IMR-90 (cell line): ENCODE data around the gene CNNM2. TPM values are rescaled to one million over a fixed set of nuclear protein-coding genes. Genes with fewer than 3 reads are reported as not detected.

Source experiments
- ATAC-seq: fragments of 200-7000 bp; cut with Tn5 transposase; 2 replicates; pipeline ENCODE4 v1.9.1; 2020; ENCODE audit warnings: low read depth, mild to moderate bottlenecking, moderate library complexity
- BruUV-seq: library from RNA; stranded (reverse); fragments of 400-500 nt; replicated peaks from 2 replicates; lab custom pipeline; 2021; lab: Mats Ljungman, UMichigan
- CTCF ChIA-PET: fragments of 300-600 bp; formaldehyde crosslinking; extraction: SDS; loops from one replicate; lab custom pipeline; 2021; ENCODE audit warnings: antibody characterized with exemption; lab: Yijun Ruan, JAX
- POLR2A ChIA-PET: fragments of 300-600 bp; sonication (Branson Sonifier 250); formaldehyde crosslinking; loops from one replicate; lab custom pipeline; 2022; ENCODE audit warnings: antibody characterized with exemption; ENCODE audit not compliant: unreplicated experiment; lab: Charles Lee
- DNase-seq: peaks from one replicate; pipeline ENCODE4 v3.0.0; 2013
- H2AFZ ChIP-seq: replicated peaks from 2 replicates; pipeline ENCODE3; 2013; ENCODE audit warnings: low read length, mild to moderate bottlenecking; ENCODE audit not compliant: poor library complexity
- H2AK5ac ChIP-seq: 2 replicates; pipeline ENCODE4 v1.6.1; 2013; ENCODE audit warnings: low read depth, low read length, inconsistent platforms
- H2AK9ac ChIP-seq: replicated peaks from 2 replicates; pipeline ENCODE3; 2013; ENCODE audit warnings: mild to moderate bottlenecking, low read depth, low read length, moderate library complexity; ENCODE audit not compliant: poor library complexity
- H2BK120ac ChIP-seq: 2 replicates; pipeline ENCODE4 v1.6.1; 2013; ENCODE audit warnings: low read depth, low read length, inconsistent platforms
- H2BK15ac ChIP-seq: 3 replicates; pipeline ENCODE4 v1.6.1; 2013; ENCODE audit warnings: low read depth, low read length, inconsistent platforms
- H2BK20ac ChIP-seq: 2 replicates; pipeline ENCODE4 v1.6.1; 2013; ENCODE audit warnings: low read depth, mild to moderate bottlenecking, inconsistent platforms, low read length, moderate library complexity
- H2BK5ac ChIP-seq: 2 replicates; pipeline ENCODE4 v1.6.1; 2013; ENCODE audit warnings: mild to moderate bottlenecking, low read depth, low read length, inconsistent platforms; ENCODE audit not compliant: poor library complexity, severe bottlenecking
- H3K14ac ChIP-seq: replicated peaks from 2 replicates; pipeline ENCODE4 v1.6.1; 2013; ENCODE audit warnings: low read depth, low read length, inconsistent platforms
- H3K18ac ChIP-seq: 2 replicates; pipeline ENCODE4 v1.6.1; 2013; ENCODE audit warnings: low read depth, low read length, control low read depth
- H3K23ac ChIP-seq: 2 replicates; pipeline ENCODE4 v1.6.1; 2013; ENCODE audit warnings: low read depth, low read length, inconsistent platforms
- H3K27ac ChIP-seq: 2 replicates; pipeline ENCODE4 v1.5.1; 2013; ENCODE audit warnings: mild to moderate bottlenecking, control low read depth, low read length; ENCODE audit not compliant: insufficient read depth
- H3K27me3 ChIP-seq: 2 replicates; pipeline ENCODE4 v1.6.1; 2013; ENCODE audit warnings: low read length; ENCODE audit not compliant: control insufficient read depth, insufficient read depth
- H3K36me3 ChIP-seq: 2 replicates; pipeline ENCODE4 v1.6.1; 2013; ENCODE audit warnings: low read length, mixed read lengths; ENCODE audit not compliant: control insufficient read depth, insufficient read depth
- H3K4ac ChIP-seq: 2 replicates; pipeline ENCODE4 v1.6.1; 2013; ENCODE audit warnings: low read depth, low read length, inconsistent platforms
- H3K4me1 ChIP-seq: 2 replicates; pipeline ENCODE4 v1.6.1; 2013; ENCODE audit warnings: low read length, mixed read lengths; ENCODE audit not compliant: control insufficient read depth, insufficient read depth
- H3K4me2 ChIP-seq: 2 replicates; pipeline ENCODE4 v1.6.1; 2013; ENCODE audit warnings: low read depth, mild to moderate bottlenecking, control low read depth, low read length, moderate library complexity
- H3K4me3 ChIP-seq: 2 replicates; pipeline ENCODE4 v1.5.1; 2013; ENCODE audit warnings: low read depth, mild to moderate bottlenecking, control low read depth, low read length, moderate library complexity; ENCODE audit not compliant: insufficient read depth
- H3K56ac ChIP-seq: 2 replicates; pipeline ENCODE4 v1.6.1; 2013; ENCODE audit warnings: low read length, inconsistent platforms; ENCODE audit not compliant: insufficient read depth; ENCODE audit errors: extremely low read depth
- H3K79me1 ChIP-seq, 2 experiments: 2 replicates each; pipeline ENCODE4 v1.6.1; 2013; ENCODE audit warnings: low read length in 2 of 2, inconsistent platforms in 1 of 2, low read depth in 1 of 2
- H3K9ac ChIP-seq: 2 replicates; pipeline ENCODE4 v1.6.1; 2013; ENCODE audit warnings: low read depth, low read length, control low read depth
- H3K9me1 ChIP-seq: 2 replicates; pipeline ENCODE4 v1.6.1; 2013; ENCODE audit warnings: low read length, inconsistent platforms; ENCODE audit not compliant: insufficient read depth
- H3K9me3 ChIP-seq: 2 replicates; pipeline ENCODE4 v1.6.1; 2013; ENCODE audit warnings: low read length; ENCODE audit not compliant: control insufficient read depth, insufficient read depth
- H4K20me1 ChIP-seq: 2 replicates; pipeline ENCODE4 v1.6.1; 2013; ENCODE audit warnings: low read length, inconsistent platforms; ENCODE audit not compliant: insufficient read depth
- H4K5ac ChIP-seq: 2 replicates; pipeline ENCODE4 v1.6.1; 2013; ENCODE audit warnings: mild to moderate bottlenecking, low read depth, low read length, control low read depth
- H4K8ac ChIP-seq, 2 experiments: 2 replicates each; pipeline ENCODE4 v1.6.1; 2013; ENCODE audit warnings: low read depth in 2 of 2, low read length in 2 of 2, control low read depth in 1 of 2, inconsistent platforms in 1 of 2
- H4K91ac ChIP-seq: 2 replicates; pipeline ENCODE4 v1.6.1; 2013; ENCODE audit warnings: low read depth, low read length, inconsistent platforms; ENCODE audit not compliant: insufficient read depth
- BHLHE40 ChIP-seq: fragments of 150-350 bp; IDR thresholded peaks from 2 replicates; pipeline ENCODE4 v1.6.1; 2016; ENCODE audit warnings: mild to moderate bottlenecking, low read depth, low read length
- CEBPB ChIP-seq: IDR thresholded peaks from 2 replicates; pipeline ENCODE4 v1.6.1; 2012; ENCODE audit warnings: low read depth, low read length, improper control_type of control experiment
- CHD1 ChIP-seq: IDR thresholded peaks from 2 replicates; pipeline ENCODE4 v1.6.1; 2012; ENCODE audit warnings: low read depth, low read length, improper control_type of control experiment
- CTCF ChIP-seq: conservative IDR thresholded peaks from 2 replicates; pipeline ENCODE4 v1.5.1; 2012; ENCODE audit warnings: mild to moderate bottlenecking, low read depth, low read length, improper control_type of control experiment
- ELK1 ChIP-seq: fragments of 150-350 bp; IDR thresholded peaks from 2 replicates; pipeline ENCODE4 v1.6.1; 2016; ENCODE audit warnings: low read depth, mild to moderate bottlenecking, low read length, moderate library complexity, borderline replicate concordance
- FOS ChIP-seq: fragments of 150-350 bp; IDR thresholded peaks from 2 replicates; pipeline ENCODE4 v1.6.1; 2016; ENCODE audit warnings: low read depth, low read length
- MAFK ChIP-seq: IDR thresholded peaks from 2 replicates; pipeline ENCODE4 v1.6.1; 2012; ENCODE audit warnings: low read depth, low read length, improper control_type of control experiment
- MXI1 ChIP-seq: IDR thresholded peaks from 2 replicates; pipeline ENCODE4 v1.6.1; 2012; ENCODE audit warnings: low read depth, mild to moderate bottlenecking, low read length, moderate library complexity, borderline replicate concordance
- POLR2A ChIP-seq: IDR thresholded peaks from 2 replicates; pipeline ENCODE4 v1.6.1; 2012; ENCODE audit warnings: mild to moderate bottlenecking, low read depth, low read length
- RAD21 ChIP-seq: IDR thresholded peaks from 2 replicates; pipeline ENCODE4 v1.6.1; 2012; ENCODE audit warnings: low read length, improper control_type of control experiment
- RCOR1 ChIP-seq: IDR thresholded peaks from 2 replicates; pipeline ENCODE4 v1.6.1; 2012; ENCODE audit warnings: mild to moderate bottlenecking, low read length, improper control_type of control experiment; ENCODE audit not compliant: insufficient replicate concordance
- RFX5 ChIP-seq: IDR thresholded peaks from 2 replicates; pipeline ENCODE4 v1.8.0; 2012; ENCODE audit warnings: low read depth, mild to moderate bottlenecking, low read length, moderate library complexity
- SMC3 ChIP-seq: fragments of 150-350 bp; IDR thresholded peaks from 2 replicates; pipeline ENCODE4 v1.6.1; 2016; ENCODE audit warnings: low read depth, mild to moderate bottlenecking, antibody characterized with exemption, low read length, moderate library complexity
- USF2 ChIP-seq: fragments of 150-350 bp; IDR thresholded peaks from 2 replicates; pipeline ENCODE4 v1.6.1; 2017; ENCODE audit warnings: mild to moderate bottlenecking, antibody characterized with exemption, low read length, low read depth
- WGBS, 2 experiments: methylation state at CpG; one replicate each; pipeline versions ENCODE4 v1.1.5 to v1.1.7; 2013; ENCODE audit warnings: missing lambda C conversion rate in 2 of 2; ENCODE audit not compliant: insufficient read length in 1 of 2; ENCODE audit errors: extremely low coverage in 2 of 2; 5-methylcytosine and 5-hydroxymethylcytosine counted together
- dilution Hi-C: fragments of 300-500 bp; cut with HindIII; formaldehyde crosslinking; loops from one replicate; pipeline ENCODE4 v1.14.3; 2018; ENCODE audit warnings: low sequenced_read_pairs; ENCODE audit not compliant: unreplicated experiment
- in situ Hi-C: fragments of 300-500 bp; cut with MboI; formaldehyde crosslinking; loops from 3 replicates; pipeline ENCODE4 v1.14.3; 2019; ENCODE audit warnings: low sequenced_read_pairs, inconsistent platforms, mixed read lengths
- intact Hi-C: fragments of 100-400 bp; cut with micrococcal nuclease; formaldehyde crosslinking; loops from 2 replicates; pipeline ENCODE4 v1.10.0; 2022
- polyA plus RNA-seq, 3 experiments: library from polyadenylated mRNA; depleted of rRNA; stranded (reverse); fragments of >200 nt; gene quantifications; 2 replicates each; pipeline ENCODE4 v1.2.3, GENCODE V29; 2012; ENCODE audit warnings: low replicate concordance in 1 of 3
- total RNA-seq: library from RNA; depleted of rRNA; stranded (reverse); fragments of >200 nt; gene quantifications from 2 replicates; pipeline ENCODE4 v1.2.3, GENCODE V29; 2012

CNNM2 gene
- total and polyA plus RNA-seq, 2 of the 4 experiments (the other 2 are of a cell fraction), result 4.7 to 5.6 TPM

GRCh38 chr10:103130910-103131309 lies 212.8 kb downstream of the CNNM2 start:
- TF ChIP-seq BHLHE40, result no peak
- TF ChIP-seq CHD1, result no peak
- no peak for TF ChIP-seq RAD21
- TF ChIP-seq POLR2A, result no peak
- no peak for TF ChIP-seq ELK1
- TF ChIP-seq USF2, result no peak
- TF ChIP-seq RCOR1, result no peak
- no peak for TF ChIP-seq RFX5
- no peak for TF ChIP-seq MAFK
- no peak for TF ChIP-seq MXI1
- no peak for TF ChIP-seq CEBPB
- no peak for TF ChIP-seq SMC3
- no peak for TF ChIP-seq CTCF
- no peak for TF ChIP-seq FOS
- Histone ChIP-seq H3K23ac (no peak overlapping the region), H3K4ac (no peak overlapping the region), H2BK5ac (no peak overlapping the region), H3K9me1 (no peaks in the 10 kb centered on the region), H2AK5ac (no peak overlapping the region), H3K18ac (no peak overlapping the region), H4K8ac (no peak overlapping the region), H2BK120ac (no peak overlapping the region), H3K4me1 (peaks cover 5% of the 10 kb centered on the region; the same call in 1 of the 2 replicates), H4K91ac (no peak overlapping the region), H3K56ac (no peak overlapping the region), H4K20me1 (no peaks in the 10 kb centered on the region), H3K14ac (no peak overlapping the region), H2BK20ac (no peak overlapping the region), H3K27ac (no peak overlapping the region), H4K5ac (no peak overlapping the region), H3K27me3 (no peaks in the 10 kb centered on the region), H2AFZ (no peak overlapping the region), H3K36me3 (peaks cover 16% of the 10 kb centered on the region), H3K4me3 (no peak overlapping the region), H2BK15ac (no peak overlapping the region), H3K9me3 (no peaks in the 10 kb centered on the region), H3K79me1 (peaks cover 9 to 31% of the 10 kb centered on the region in 2 experiments), H3K9ac (no peak overlapping the region), H3K4me2 (no peak overlapping the region), H2AK9ac (no peak overlapping the region)
- no CpG with 5 or more reads among the region's 1 CpG for WGBS, 2 experiments
- POLR2A ChIA-PET, result no interaction called here
- no TSS peak for BruUV-seq
- dilution Hi-C loops (no loop called here), intact Hi-C loops (no loop called here), in situ Hi-C loops (no loop called here)
- DNase-seq (no peak), ATAC-seq (no peak)
- CTCF ChIA-PET, result no interaction called here
